IPS DF 6.9 (cell line): Measurements from ENCODE around the gene TNNT1.

Experiments
- DNase-seq: peaks from one replicate; pipeline ENCODE4 v3.0.0-alpha.2; 2013; ENCODE audit warnings: low read depth, low spot score
- H3K27ac ChIP-seq: one replicate; pipeline ENCODE4 v1.5.1; 2013; ENCODE audit warnings: low read length, control low read depth
- H3K27me3 ChIP-seq: 2 replicates; pipeline ENCODE4 v1.6.1; 2013; ENCODE audit warnings: mild to moderate bottlenecking, low read length; ENCODE audit not compliant: control insufficient read depth, insufficient read depth
- H3K36me3 ChIP-seq: 2 replicates; pipeline ENCODE4 v1.6.1; 2013; ENCODE audit warnings: low read length; ENCODE audit not compliant: control insufficient read depth, insufficient read depth
- H3K4me1 ChIP-seq: 2 replicates; pipeline ENCODE4 v1.6.1; 2013; ENCODE audit warnings: low read length; ENCODE audit not compliant: control insufficient read depth, insufficient read depth
- H3K4me3 ChIP-seq: 2 replicates; pipeline ENCODE4 v1.5.1; 2013; ENCODE audit warnings: mild to moderate bottlenecking, low read length
- H3K9me3 ChIP-seq: 2 replicates; pipeline ENCODE4 v1.6.1; 2013; ENCODE audit warnings: low read length, inconsistent platforms; ENCODE audit not compliant: control insufficient read depth, insufficient read depth
- WGBS: extraction: QIAGEN DNeasy Blood & Tissue Kit; methylation state at CpG from one replicate; pipeline ENCODE4 v1.1.7; 2013; ENCODE audit warnings: mixed read lengths, missing lambda C conversion rate; ENCODE audit not compliant: insufficient read length, insufficient coverage; 5-methylcytosine and 5-hydroxymethylcytosine counted together

TNNT1 gene

DNA sequence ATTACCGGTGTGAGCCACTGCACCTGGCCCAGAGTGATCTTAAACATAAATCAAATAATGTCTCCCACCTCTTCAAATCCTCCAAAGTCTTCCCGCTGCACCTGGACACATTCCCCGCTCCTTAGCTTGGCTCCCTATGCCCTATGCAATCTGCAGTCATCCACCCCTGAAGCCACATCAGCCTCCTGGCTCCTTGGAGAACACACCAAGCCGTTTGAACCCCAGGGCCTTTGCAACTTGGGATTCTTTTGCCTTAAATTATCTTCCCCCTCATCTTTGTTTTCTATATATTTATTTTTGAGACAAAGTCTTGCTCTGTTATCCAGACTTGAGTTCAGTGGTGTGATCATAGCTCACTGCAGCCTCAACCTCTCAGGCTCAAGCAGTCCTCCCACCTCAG, 20.1 kb upstream of the TNNT1 start:
- Histone ChIP-seq H3K9me3 (no peaks in the 10 kb centered on the region), H3K4me1 (no peaks in the 10 kb centered on the region), H3K36me3 (no peaks in the 10 kb centered on the region), H3K27me3 (peaks cover 3% of the 10 kb centered on the region; the same call in 1 of the 2 replicates), H3K4me3 (no peak overlapping the region), H3K27ac (no peak overlapping the region)
- WGBS, result no CpG with 5 or more reads among the region's 4 CpGs
- no peak for DNase-seq

DNA sequence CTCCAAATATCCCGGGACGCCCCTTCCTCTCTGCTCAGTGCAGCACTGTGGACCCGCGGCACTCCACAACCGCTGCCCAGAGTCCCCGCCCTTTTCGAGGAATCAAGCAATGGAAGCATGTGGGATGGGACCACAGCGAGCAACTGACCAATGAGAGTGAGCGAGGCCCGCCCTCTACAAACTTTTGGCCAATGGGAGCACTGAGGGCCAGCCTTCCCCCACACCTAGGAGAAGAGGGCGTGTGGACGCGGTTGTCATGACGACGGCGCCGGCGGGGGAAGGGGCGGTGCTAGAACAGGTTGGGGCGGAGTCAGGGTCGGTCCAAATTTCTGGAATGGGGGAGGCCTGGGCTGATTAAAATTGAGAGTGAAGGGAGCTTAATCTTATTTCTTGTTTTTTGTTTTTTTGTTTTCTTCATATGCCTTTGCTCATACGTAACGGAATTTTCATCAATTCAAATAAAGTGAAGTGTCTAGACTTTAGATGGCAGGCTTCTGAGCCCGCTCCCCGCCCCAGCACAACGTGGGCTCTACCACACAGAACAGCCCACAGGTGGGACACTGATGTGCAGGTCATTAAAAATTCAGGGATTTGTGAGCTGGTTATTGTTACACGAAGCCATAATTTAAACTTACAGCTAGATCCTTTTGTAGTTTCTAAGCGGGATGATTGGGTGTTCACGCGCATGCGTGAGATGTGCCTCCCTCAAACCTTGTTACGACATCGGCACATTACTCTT, 17.7 kb upstream of the TNNT1 start, which contains the start of gene DNAAF3:
Gene DNAAF3, minus strand, starts transcription at position 84 of the 739 bp plus-strand sequence. CDS start 200 bp downstream, outside the sequence.
- peak within 1 kb of the TSS; percentile 40; the same call in 1 of the 2 replicates for H3K4me3 ChIP-seq
- no peak within 1 kb of the TSS for H3K27ac ChIP-seq
- no peaks in the 10 kb centered on the region for H3K36me3 ChIP-seq
- no peak for DNase-seq
- no peaks in the 10 kb centered on the region for H3K9me3 ChIP-seq
- no peaks in the 10 kb centered on the region; the same call in 1 of the 2 replicates for H3K27me3 ChIP-seq
- H3K4me1 ChIP-seq, result no peaks in the 10 kb centered on the region
- no CpG with 5 or more reads among the region's 33 CpGs for WGBS

DNA sequence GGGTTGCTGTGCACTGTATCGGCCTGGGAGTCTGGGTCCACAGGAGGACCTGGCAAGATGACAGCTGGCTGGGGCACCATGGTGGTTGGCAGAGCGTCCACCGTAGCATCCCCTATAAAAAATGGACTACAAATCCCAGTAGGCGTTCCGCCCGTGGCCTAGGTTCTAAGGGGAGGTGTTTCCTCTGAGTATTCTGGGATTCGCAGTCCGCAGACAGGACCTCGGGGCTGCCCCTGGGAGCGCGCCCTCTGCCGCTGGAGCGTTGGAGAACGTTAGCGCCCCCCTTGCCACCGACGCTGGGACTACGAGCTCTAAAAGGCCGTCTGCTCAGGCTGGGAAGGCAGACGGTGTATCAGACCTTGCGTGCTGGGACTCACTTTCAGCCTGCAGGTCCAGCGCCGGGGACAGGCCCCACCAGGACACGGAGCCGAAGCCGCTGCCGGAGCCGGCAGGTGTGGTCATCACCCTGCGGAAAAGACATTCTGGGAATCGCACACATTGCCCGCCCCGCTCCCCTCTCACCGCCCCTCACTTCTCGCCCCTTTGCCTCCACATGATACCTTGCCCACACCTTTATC, 17.0 kb upstream of the TNNT1 start:
- H3K36me3 ChIP-seq, result no peaks in the 10 kb centered on the region
- peaks cover 1% of the 10 kb centered on the region; the same call in 1 of the 2 replicates for H3K4me1 ChIP-seq
- no peak overlapping the region for H3K27ac ChIP-seq
- H3K4me3 ChIP-seq, result peak overlapping the region; percentile 40; the same call in 1 of the 2 replicates
- no peak for DNase-seq
- WGBS, result no CpG with 5 or more reads among the region's 34 CpGs
- H3K9me3 ChIP-seq, result no peaks in the 10 kb centered on the region
- no peaks in the 10 kb centered on the region; the same call in 1 of the 2 replicates for H3K27me3 ChIP-seq

DNA sequence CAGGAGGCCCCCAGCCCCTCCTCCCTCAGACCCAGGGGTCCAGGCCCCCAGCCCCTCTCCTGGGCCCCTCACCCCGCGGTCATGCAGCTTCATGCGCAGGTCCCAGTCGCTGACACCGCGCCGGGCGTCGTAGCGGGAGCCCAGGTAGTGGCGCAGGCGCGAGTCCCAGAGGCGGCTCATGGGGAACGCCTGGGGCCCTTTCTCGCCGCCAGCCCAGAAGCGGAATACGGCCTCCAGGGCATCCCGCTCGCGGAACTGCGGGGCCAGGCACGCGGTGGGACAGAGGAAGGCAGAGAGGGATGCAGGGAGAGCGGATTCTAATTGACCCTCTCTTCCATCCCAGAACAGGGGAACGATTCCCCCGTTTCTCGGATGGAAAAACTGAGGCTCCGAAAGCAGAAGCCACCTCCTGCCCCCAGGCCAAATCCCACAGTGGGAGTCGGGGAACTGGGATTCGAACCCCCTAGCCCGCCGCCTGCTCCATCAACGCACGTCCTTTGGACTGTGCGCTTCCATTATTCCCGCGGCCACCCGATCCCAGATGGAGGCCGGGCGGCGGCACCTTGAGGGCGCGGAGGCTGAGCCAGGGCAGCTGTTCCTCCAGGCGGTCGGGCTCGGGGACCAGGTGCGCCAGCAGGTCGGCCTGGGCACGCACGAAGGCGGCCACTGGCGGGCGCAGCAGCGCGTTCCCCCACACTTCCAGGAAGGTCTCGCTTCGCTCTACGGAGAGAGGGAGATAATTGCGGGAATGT, 12.7 kb upstream of the TNNT1 start:
- Histone ChIP-seq H3K9me3 (no peaks in the 10 kb centered on the region), H3K4me1 (peaks cover 7% of the 10 kb centered on the region), H3K4me3 (no peak overlapping the region), H3K36me3 (no peaks in the 10 kb centered on the region), H3K27me3 (no peaks in the 10 kb centered on the region; the same call in 1 of the 2 replicates), H3K27ac (no peak overlapping the region)
- no CpG with 5 or more reads among the region's 61 CpGs for WGBS
- DNase-seq, result no peak

- Histone ChIP-seq H3K9me3 (no peaks in the 10 kb centered on the region), H3K27me3 (no peaks in the 10 kb centered on the region; the same call in 1 of the 2 replicates), H3K27ac (no peak overlapping the region), H3K4me3 (peak overlapping the region; percentile 29; the same call in 1 of the 2 replicates), H3K4me1 (peaks cover 7% of the 10 kb centered on the region), H3K36me3 (no peaks in the 10 kb centered on the region)
- WGBS, result no CpG with 5 or more reads among the region's 32 CpGs
- no peak for DNase-seq
Measured at GRCh38 chr19:55160986-55161365, 12.0 kb upstream of the TNNT1 start.

- no peak for DNase-seq
- Histone ChIP-seq H3K4me1 (peaks cover 7% of the 10 kb centered on the region), H3K27ac (no peak overlapping the region), H3K36me3 (no peaks in the 10 kb centered on the region), H3K9me3 (no peaks in the 10 kb centered on the region), H3K4me3 (no peak overlapping the region; the same call in 1 of the 2 replicates), H3K27me3 (no peaks in the 10 kb centered on the region; the same call in 1 of the 2 replicates)
- no CpG with 5 or more reads among the region's 33 CpGs for WGBS
Measured at GRCh38 chr19:55160128-55160985, 11.4 kb upstream of the TNNT1 start.

DNA sequence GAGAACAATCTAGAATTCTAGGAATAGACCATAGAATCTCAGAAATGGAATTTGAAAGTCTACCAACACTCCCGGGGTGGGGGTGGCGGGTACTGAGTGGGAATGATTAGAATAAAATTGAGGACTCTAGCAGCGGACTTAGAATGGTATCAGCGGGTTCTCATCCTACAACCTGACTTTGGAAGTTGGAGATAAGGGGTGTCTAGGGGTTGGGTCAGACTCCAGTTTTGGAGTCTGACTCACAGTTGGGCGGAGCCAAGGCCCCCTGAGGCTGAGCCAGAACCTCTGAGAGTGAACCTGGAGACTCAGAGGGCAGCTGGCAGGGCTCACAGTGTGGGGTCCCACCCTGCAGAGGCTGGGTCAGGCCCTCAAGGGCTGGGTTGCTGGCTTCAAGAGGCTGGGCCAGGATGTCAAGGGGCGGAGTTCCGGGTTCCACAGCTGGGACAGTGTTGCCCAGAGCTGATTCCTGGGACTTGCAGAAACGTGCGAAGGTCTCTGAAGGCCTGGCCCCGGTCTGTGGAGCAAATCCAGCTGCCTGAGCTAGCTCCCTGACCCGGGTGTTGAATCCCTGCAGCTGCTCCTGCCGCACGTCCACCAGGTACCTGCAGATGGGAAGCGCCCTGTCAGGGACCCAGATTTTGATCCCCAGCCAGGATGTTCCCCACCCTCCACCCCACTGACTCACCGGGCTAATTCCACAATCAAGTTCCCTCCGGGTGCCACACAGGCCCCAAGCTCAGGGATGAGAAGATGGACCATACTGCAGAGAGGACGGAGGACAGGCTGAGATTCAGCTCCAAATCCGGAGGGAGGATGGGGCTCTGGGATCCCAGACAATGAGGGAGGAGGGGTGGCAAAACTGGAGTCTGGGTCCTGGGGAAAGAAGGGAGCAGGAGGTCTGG, 10.1 kb upstream of the TNNT1 start:
- H3K36me3 ChIP-seq, result no peaks in the 10 kb centered on the region
- no peak overlapping the region for H3K27ac ChIP-seq
- H3K9me3 ChIP-seq, result no peaks in the 10 kb centered on the region
- no CpG with 5 or more reads among the region's 18 CpGs for WGBS
- no peak overlapping the region for H3K4me3 ChIP-seq
- DNase-seq, result no peak
- H3K27me3 ChIP-seq, result no peaks in the 10 kb centered on the region; the same call in 1 of the 2 replicates
- H3K4me1 ChIP-seq, result peaks cover 7% of the 10 kb centered on the region

- no CpG with 5 or more reads among the region's 4 CpGs for WGBS
- DNase-seq, result no peak
- Histone ChIP-seq H3K27me3 (no peaks in the 10 kb centered on the region; the same call in 1 of the 2 replicates), H3K27ac (no peak overlapping the region), H3K9me3 (no peaks in the 10 kb centered on the region), H3K4me1 (peaks cover 7% of the 10 kb centered on the region), H3K36me3 (no peaks in the 10 kb centered on the region), H3K4me3 (no peak overlapping the region)
Measured at GRCh38 chr19:55158423-55158822, 9.4 kb upstream of the TNNT1 start.
